Tibial nerve (tissue), 4 donors: ENCODE data around the gene CD34.

Source experiments
- EP300 ChIP-seq, 2 donors: sonication (generic); formaldehyde crosslinking; IDR thresholded peaks; one replicate each; pipeline ENCODE4 v1.6.1; 2017; ENCODE audit warnings: antibody characterized with exemption in 2 of 2, mild to moderate bottlenecking in 1 of 2
- POLR2A ChIP-seq, 2 donors: fragments of 450-650 bp; IDR thresholded peaks; one replicate each; pipeline ENCODE4 v1.6.1; 2017; ENCODE audit warnings: antibody characterized with exemption in 2 of 2, mild to moderate bottlenecking in 2 of 2, moderate library complexity in 2 of 2
- TF ChIP-seq, protein P1 (sequence below), 5 experiments: fragments of 200-600 bp in 3 of 5; fragments of 450-650 bp in 2 of 5; sonication (generic) in 3 of 5; IDR thresholded peaks; one replicate each; pipeline ENCODE4 v1.5.1; 2016 to 2019; ENCODE audit warnings: antibody characterized with exemption in 5 of 5, mild to moderate bottlenecking in 3 of 5, moderate library complexity in 2 of 5

- TF ChIP-seq POLR2A (IDR thresholded peaks at IDR 0.05) (no peak), EP300 (IDR thresholded peaks at IDR 0.05) (no peak)
- TF ChIP-seq, protein P1, sequence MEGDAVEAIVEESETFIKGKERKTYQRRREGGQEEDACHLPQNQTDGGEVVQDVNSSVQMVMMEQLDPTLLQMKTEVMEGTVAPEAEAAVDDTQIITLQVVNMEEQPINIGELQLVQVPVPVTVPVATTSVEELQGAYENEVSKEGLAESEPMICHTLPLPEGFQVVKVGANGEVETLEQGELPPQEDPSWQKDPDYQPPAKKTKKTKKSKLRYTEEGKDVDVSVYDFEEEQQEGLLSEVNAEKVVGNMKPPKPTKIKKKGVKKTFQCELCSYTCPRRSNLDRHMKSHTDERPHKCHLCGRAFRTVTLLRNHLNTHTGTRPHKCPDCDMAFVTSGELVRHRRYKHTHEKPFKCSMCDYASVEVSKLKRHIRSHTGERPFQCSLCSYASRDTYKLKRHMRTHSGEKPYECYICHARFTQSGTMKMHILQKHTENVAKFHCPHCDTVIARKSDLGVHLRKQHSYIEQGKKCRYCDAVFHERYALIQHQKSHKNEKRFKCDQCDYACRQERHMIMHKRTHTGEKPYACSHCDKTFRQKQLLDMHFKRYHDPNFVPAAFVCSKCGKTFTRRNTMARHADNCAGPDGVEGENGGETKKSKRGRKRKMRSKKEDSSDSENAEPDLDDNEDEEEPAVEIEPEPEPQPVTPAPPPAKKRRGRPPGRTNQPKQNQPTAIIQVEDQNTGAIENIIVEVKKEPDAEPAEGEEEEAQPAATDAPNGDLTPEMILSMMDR (IDR thresholded peaks at IDR 0.05), result no peak
Measured at GRCh38 chr1:207911856-207912760, 1.2 kb upstream of the CD34 start.
